Psoas muscle (tissue), 8 donors: ENCODE results near the gene GABBR2. TPM values are rescaled to one million over a fixed set of nuclear protein-coding genes. Genes with fewer than 3 reads are reported as not detected.

Experiments used
- ATAC-seq, 4 donors: fragments of 200-7000 bp; cut with Tn5 transposase; one replicate each; pipeline ENCODE4 v1.9.1; 2020; ENCODE audit warnings: moderate library complexity in 3 of 4, mild to moderate bottlenecking in 2 of 4
- DNase-seq, 2 donors: peaks; one replicate each; pipeline ENCODE4 v3.0.0-alpha.2; 2020
- H3K27ac ChIP-seq: fragments of 200-600 bp; one replicate; pipeline ENCODE4 v1.8.0; 2022
- H3K27me3 ChIP-seq, 3 donors: fragments of 200-600 bp in 1 of 3; one replicate each; pipeline versions ENCODE4 v1.6.1 to v1.8.0; 2013 to 2022; ENCODE audit warnings: low read length in 2 of 3, mild to moderate bottlenecking in 2 of 3, moderate library complexity in 1 of 3; ENCODE audit not compliant: insufficient read depth in 3 of 3
- H3K36me3 ChIP-seq, 2 donors: fragments of 200-600 bp in 1 of 2; one replicate each; pipeline versions ENCODE4 v1.6.1 to v1.8.0; 2013 to 2022; ENCODE audit warnings: low read depth in 1 of 2, mild to moderate bottlenecking in 1 of 2, moderate library complexity in 1 of 2; ENCODE audit not compliant: insufficient read depth in 1 of 2
- H3K4me1 ChIP-seq: fragments of 200-600 bp; one replicate; pipeline ENCODE4 v1.8.0; 2022
- H3K4me3 ChIP-seq: fragments of 200-600 bp; one replicate; pipeline ENCODE4 v1.8.0; 2022; ENCODE audit warnings: mild to moderate bottlenecking
- H3K9me3 ChIP-seq: fragments of 200-600 bp; one replicate; pipeline ENCODE4 v1.8.0; 2022
- WGBS, 3 donors: extraction: QIAGEN DNeasy Blood & Tissue Kit; methylation state at CpG; one replicate each; pipeline versions ENCODE4 v1.1.6 to v1.1.7; 2013; 5-methylcytosine and 5-hydroxymethylcytosine counted together
- intact Hi-C, 2 donors: fragments of 100-400 bp; cut with DNase I; formaldehyde crosslinking; loops; one replicate each; pipeline versions ENCODE4 v1.11.0 to v1.14.2; 2022
- polyA plus RNA-seq, 3 donors: library from polyadenylated mRNA; stranded (reverse); fragments of 200-250 nt; gene quantifications; one replicate each; pipeline ENCODE4 v1.2.3, GENCODE V29; 2013
- total RNA-seq, 4 donors: library from RNA; stranded (reverse); fragmentation: NEBNext Ultra II Directional in 2 of 4; extraction: Animal tissue kit (Norgen Biotek cat#: 25700) in 2 of 4; gene quantifications; one replicate each; pipeline versions ENCODE4 v1.2.1 to v1.2.4, GENCODE V29; 2021 to 2023
- TF ChIP-seq, protein P1 (sequence below): fragments of 200-600 bp; IDR thresholded peaks from one replicate; pipeline ENCODE4 v1.8.0; 2022; ENCODE audit warnings: antibody characterized with exemption
- donor health status: healthy with polysubstance abuse.
- donor health status: DM: no; HTN: no; CAD: no; lungs with moderate emphysema.
- donor health status: Bipolar disorder and iron deficiency.
- donor health status: healthy.
- donor health status: DM: yes; HTN: yes; CAD: no.
- donor health status: DM: no; HTN: no; CAD: no.
- donor health status: DM: no; HTN: no; CAD: no.
- donor health status: DM: yes; HTN: yes; CAD: no.

Gene GABBR2
- total and polyA plus RNA-seq, 7 donors, result 0.08 to 0.66 (median 0.38) TPM

- no peak for DNase-seq
- ATAC-seq, result no peak
Observed at GRCh38 chr9:98306384-98307145, 402.2 kb downstream of the GABBR2 start.

DNA sequence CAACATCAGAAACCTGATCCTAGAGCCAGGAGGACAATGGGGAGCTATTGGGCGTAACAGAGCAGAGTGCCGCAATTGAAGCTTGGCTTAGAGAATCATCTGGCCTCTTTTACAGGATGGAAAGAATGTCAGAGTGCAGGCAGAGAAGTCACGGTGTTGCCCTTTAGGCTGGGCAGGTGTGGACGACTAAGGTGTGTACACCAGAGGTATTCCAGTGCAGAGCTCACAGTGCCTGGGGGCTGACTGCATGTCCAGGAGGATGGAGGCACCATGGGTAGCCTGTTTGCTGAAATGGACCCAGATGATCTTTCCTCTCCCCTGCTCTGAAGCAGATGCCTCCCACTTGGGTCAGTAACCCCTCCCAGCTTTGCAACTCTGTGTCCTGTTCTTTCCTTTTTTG is 404.4 kb downstream of the GABBR2 start:
- TF ChIP-seq, protein P1, sequence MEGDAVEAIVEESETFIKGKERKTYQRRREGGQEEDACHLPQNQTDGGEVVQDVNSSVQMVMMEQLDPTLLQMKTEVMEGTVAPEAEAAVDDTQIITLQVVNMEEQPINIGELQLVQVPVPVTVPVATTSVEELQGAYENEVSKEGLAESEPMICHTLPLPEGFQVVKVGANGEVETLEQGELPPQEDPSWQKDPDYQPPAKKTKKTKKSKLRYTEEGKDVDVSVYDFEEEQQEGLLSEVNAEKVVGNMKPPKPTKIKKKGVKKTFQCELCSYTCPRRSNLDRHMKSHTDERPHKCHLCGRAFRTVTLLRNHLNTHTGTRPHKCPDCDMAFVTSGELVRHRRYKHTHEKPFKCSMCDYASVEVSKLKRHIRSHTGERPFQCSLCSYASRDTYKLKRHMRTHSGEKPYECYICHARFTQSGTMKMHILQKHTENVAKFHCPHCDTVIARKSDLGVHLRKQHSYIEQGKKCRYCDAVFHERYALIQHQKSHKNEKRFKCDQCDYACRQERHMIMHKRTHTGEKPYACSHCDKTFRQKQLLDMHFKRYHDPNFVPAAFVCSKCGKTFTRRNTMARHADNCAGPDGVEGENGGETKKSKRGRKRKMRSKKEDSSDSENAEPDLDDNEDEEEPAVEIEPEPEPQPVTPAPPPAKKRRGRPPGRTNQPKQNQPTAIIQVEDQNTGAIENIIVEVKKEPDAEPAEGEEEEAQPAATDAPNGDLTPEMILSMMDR, result no peak

More at GRCh38 chr9:98306384-98307145, 402.2 kb downstream of the GABBR2 start:
- H3K36me3 ChIP-seq, result no peaks in the 10 kb centered on the region
- H3K27ac ChIP-seq, result no peak overlapping the region
- H3K27me3 ChIP-seq, result peaks cover 0 to 1% (median 0%) of the 10 kb centered on the region in 3 donors
- intact Hi-C loops, result no loop called here
- WGBS, 3 donors, result 48 to 54% (median 51%) methylated on average over 7 of the region's 7 CpGs
- H3K9me3 ChIP-seq, result no peaks in the 10 kb centered on the region
- TF ChIP-seq, protein P1, result no peak
- H3K4me1 ChIP-seq, result no peaks in the 10 kb centered on the region
- no peak overlapping the region for H3K4me3 ChIP-seq

GRCh38 chr9:98303633-98304125 is 405.1 kb downstream of the GABBR2 start:
- intact Hi-C loops, result no loop called here
- no peaks in the 10 kb centered on the region for H3K4me1 ChIP-seq
- 73 to 81% (median 77%) methylated on average over 8 of the region's 8 CpGs for WGBS, 3 donors
- H3K27ac ChIP-seq, result no peak overlapping the region
- no peak for ATAC-seq
- DNase-seq, result no peak
- H3K27me3 ChIP-seq, result no peaks in the 10 kb centered on the region
- no peaks in the 10 kb centered on the region for H3K9me3 ChIP-seq
- TF ChIP-seq, protein P1, result no peak
- no peak overlapping the region for H3K4me3 ChIP-seq
- no peaks in the 10 kb centered on the region for H3K36me3 ChIP-seq

More for the DNA sequence above, 404.4 kb downstream of the GABBR2 start:
- no peak for DNase-seq
- ATAC-seq, result no peak
- WGBS, 3 donors, result 76 to 81% (median 78%) methylated on average over 4 of the region's 4 CpGs
- Histone ChIP-seq H3K4me1 (no peaks in the 10 kb centered on the region), H3K36me3 (no peaks in the 10 kb centered on the region), H3K27ac (no peak overlapping the region), H3K4me3 (no peak overlapping the region), H3K9me3 (no peaks in the 10 kb centered on the region), H3K27me3 (peaks cover 0 to under 1% (median 0%) of the 10 kb centered on the region in 3 donors)
- intact Hi-C loops, result no loop called here

GRCh38 chr9:98302938-98303632 is 405.6 kb downstream of the GABBR2 start:
- Histone ChIP-seq H3K27me3 (no peaks in the 10 kb centered on the region), H3K4me3 (no peak overlapping the region), H3K36me3 (no peaks in the 10 kb centered on the region), H3K9me3 (no peaks in the 10 kb centered on the region), H3K4me1 (no peaks in the 10 kb centered on the region), H3K27ac (no peak overlapping the region)
- DNase-seq (no peak), ATAC-seq (no peak)
- intact Hi-C loops, result no loop called here
- TF ChIP-seq, protein P1, result no peak
- WGBS, 3 donors, result 88 to 91% (median 88%) methylated on average over 13 of the region's 13 CpGs
